NT2/D1 (cell line): ENCODE data around the gene CBLB.

Experiments
- DNase-seq: peaks from one replicate; pipeline ENCODE4 v3.0.0-alpha.2; 2011; ENCODE audit warnings: low read depth, low spot score
- H3K27me3 ChIP-seq: 2 replicates; pipeline ENCODE4 v1.6.0; 2011; ENCODE audit warnings: mild to moderate bottlenecking; ENCODE audit not compliant: insufficient read length, insufficient read depth
- H3K36me3 ChIP-seq: 2 replicates; pipeline ENCODE4 v1.6.1; 2011; ENCODE audit warnings: mild to moderate bottlenecking, low read length, mixed read lengths; ENCODE audit not compliant: insufficient read depth, insufficient read length
- H3K4me1 ChIP-seq: 2 replicates; pipeline ENCODE4 v1.5.1; 2011; ENCODE audit not compliant: insufficient read depth, insufficient read length
- H3K4me3 ChIP-seq: 2 replicates; pipeline ENCODE4 v1.5.1; 2011; ENCODE audit warnings: low read depth; ENCODE audit not compliant: insufficient read length
- H3K9ac ChIP-seq: 2 replicates; pipeline ENCODE4 v1.6.0; 2011; ENCODE audit warnings: low read depth; ENCODE audit not compliant: insufficient read length
- H3K9me3 ChIP-seq: 2 replicates; pipeline ENCODE4 v1.5.1; 2011; ENCODE audit warnings: mild to moderate bottlenecking, low read length; ENCODE audit not compliant: insufficient read depth
- SUZ12 ChIP-seq: IDR thresholded peaks from 2 replicates; pipeline ENCODE4 v1.6.1; 2011; ENCODE audit not compliant: insufficient read length, insufficient read depth; ENCODE audit errors: extremely low read depth
- YY1 ChIP-seq: IDR thresholded peaks from 2 replicates; pipeline ENCODE4 v1.6.1; 2011; ENCODE audit not compliant: insufficient read length, insufficient read depth
- ZNF274 ChIP-seq: IDR thresholded peaks from 2 replicates; pipeline ENCODE4 v1.6.1; 2011; ENCODE audit warnings: mild to moderate bottlenecking, low read depth, low read length

CBLB gene

DNA sequence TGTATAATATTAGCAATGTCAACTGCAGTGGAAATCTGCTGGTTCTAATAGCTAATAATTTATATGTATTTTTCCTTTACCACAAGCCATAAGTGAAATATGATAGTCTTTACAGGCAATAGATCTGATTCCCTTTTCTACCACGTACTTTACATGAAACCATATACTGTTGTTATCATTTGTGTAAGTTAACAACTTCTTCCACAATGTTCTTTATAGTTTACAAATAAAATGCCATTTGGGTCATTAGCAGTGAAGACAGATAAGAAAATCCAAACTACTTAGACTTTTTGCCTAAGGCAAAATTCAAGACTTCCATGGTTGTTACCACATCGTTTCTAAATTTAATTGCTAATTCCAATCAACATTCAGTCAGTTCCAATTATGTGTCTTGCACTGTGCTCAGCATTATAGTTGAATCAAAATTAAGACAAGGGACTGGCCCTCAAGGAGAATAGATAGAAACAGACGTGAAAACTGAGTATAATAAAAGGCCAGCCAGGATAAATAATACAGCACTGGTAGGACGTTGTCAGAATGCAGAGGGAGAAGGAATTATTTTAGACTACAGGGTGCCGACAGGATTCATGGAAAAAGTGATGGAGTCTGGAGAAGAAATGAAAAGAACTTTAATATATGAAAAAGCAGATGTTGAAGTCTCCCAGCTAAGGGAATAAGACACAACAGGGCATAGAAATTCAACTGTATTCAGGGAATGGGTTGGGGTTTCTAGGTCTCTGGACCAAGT, 252.3 kb downstream of the CBLB start:
- Histone ChIP-seq H3K9me3 (no peaks in the 10 kb centered on the region), H3K4me3 (no peak overlapping the region), H3K36me3 (no peaks in the 10 kb centered on the region), H3K4me1 (no peaks in the 10 kb centered on the region), H3K27me3 (no peaks in the 10 kb centered on the region), H3K9ac (no peak overlapping the region)
- DNase-seq = no peak
- no peak for TF ChIP-seq SUZ12
- TF ChIP-seq YY1 = no peak
- no peak for TF ChIP-seq ZNF274

DNA sequence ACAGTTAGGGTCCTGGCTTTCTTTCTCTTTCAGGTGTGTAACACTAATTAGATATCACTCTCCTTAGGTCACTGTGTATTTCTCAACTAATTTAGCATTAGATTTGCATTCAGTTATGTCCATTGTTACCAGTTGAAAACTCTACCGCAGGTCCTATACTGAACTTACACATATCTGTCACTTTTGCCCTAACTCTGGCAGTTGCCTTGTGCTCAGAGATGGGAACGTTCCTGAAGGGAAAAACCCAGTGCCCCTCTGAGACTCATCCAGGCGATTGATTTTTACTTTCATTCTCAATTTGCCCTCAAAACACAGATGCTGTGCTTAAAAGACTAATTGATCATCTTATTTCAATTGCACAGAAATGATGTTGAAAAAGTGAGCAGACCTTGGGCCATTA, 253.0 kb downstream of the CBLB start:
- no peaks in the 10 kb centered on the region for H3K27me3 ChIP-seq
- no peak for DNase-seq
- H3K9ac ChIP-seq = no peak overlapping the region
- H3K4me1 ChIP-seq = no peaks in the 10 kb centered on the region
- no peaks in the 10 kb centered on the region for H3K36me3 ChIP-seq
- TF ChIP-seq ZNF274 = no peak
- no peak for TF ChIP-seq SUZ12
- no peak for TF ChIP-seq YY1
- H3K4me3 ChIP-seq = no peak overlapping the region
- no peaks in the 10 kb centered on the region; the same call in 1 of the 2 replicates for H3K9me3 ChIP-seq

DNA sequence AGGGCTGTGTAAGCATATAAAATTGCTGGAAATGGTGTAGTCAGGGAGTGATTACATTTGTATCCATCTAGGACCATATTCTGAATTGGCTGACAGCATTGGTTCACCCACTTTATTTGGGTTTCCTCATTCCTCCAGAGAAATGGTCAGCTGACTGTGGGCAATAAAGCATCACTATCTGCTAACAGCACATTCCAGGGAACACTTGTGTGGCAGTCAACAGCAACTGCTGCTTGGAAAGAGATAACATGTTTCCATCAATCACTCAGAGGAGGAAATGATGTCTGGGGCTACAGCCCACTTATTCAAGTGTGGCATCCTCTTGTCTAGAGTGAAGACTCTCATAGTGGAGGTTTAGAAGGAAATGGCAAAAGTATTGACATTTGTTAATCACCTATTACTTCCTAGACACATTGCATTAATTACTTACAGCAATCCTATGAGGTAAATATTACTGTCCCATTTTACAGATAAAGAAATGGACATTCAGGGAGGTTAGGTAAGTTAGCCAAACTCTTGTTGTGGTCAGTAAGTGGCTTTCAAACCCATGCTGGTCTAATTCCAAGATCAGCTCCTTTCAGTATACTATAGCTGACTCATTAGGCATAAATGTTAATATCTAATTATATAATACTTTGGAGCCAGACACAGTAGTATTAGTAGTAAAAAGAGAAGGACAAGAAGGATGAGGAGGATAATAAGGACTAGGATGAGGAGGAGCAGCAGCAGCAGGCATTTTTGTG, 254.4 kb downstream of the CBLB start:
- H3K4me1 ChIP-seq = no peaks in the 10 kb centered on the region
- no peak for DNase-seq

DNA sequence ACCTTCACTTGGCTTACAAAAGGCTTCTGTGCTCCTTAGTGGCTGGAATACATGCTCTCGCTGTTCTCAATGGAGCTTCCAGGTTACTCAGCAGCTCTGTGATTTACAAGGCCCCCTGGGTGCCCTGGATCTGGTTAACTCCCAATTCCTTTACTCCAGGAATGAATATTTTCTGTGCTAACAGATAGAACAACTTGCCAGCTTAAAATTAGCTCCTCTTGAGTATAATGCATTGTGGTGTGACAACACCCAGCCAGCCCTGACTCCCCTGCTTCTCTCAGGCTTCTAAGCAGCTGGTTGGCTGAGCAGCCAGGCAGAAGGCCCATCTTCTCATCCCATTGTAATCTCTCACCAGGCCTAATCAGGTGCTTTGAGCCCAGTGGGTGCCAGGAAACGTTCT, 255.7 kb downstream of the CBLB start:
- no peaks in the 10 kb centered on the region; the same call in 1 of the 2 replicates for H3K9me3 ChIP-seq
- TF ChIP-seq ZNF274 = no peak
- no peak for TF ChIP-seq SUZ12
- no peak for TF ChIP-seq YY1
- no peak overlapping the region for H3K9ac ChIP-seq
- no peaks in the 10 kb centered on the region for H3K27me3 ChIP-seq
- H3K36me3 ChIP-seq = no peaks in the 10 kb centered on the region
- no peaks in the 10 kb centered on the region for H3K4me1 ChIP-seq
- no peak overlapping the region for H3K4me3 ChIP-seq
- no peak for DNase-seq

More for the DNA sequence above, 254.4 kb downstream of the CBLB start:
- Histone ChIP-seq H3K4me3 (no peak overlapping the region), H3K9me3 (no peaks in the 10 kb centered on the region; the same call in 1 of the 2 replicates), H3K9ac (no peak overlapping the region), H3K27me3 (no peaks in the 10 kb centered on the region), H3K36me3 (no peaks in the 10 kb centered on the region)
- TF ChIP-seq SUZ12 (no peak), ZNF274 (no peak)

DNA sequence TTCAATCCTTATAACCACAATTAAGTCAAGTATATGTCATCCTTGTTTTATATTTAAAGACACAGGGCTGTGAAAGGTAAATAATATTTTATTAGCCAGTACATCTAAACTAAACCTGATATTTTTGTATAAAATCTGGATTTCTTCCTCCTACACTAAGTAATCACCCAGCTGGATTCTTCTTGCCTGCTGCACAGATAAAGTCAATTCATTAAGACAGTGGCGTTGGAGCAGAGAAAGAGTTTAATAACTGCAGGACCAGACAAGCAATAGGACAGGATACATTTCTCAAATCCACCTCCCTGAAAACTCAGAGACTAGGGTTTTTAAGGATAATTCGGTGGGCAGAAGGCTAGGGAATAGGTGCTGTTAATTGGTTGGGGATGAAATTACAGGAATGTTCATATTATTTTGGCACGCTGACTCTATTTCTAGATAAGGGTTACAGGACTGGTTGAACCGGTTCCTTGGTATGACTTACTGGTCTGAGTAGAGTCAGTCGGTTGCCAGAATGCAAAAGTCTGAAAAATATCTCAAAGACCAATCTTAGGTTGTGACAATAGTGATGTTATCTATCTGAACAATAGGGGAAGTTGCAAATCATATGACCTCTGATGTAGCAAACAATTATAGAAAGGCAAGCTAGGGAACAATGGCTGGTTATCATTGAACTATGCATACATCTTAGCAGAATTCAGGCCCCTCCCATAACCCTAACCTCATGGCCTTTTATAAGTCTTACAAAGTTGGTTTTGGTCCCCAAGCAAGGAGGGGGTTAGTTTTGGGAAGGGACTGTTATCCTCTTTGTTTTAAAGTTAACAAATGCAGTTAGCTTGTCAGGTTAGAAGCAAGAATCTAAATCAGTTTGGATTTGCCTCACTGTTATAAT, 257.3 kb downstream of the CBLB start:
- DNase-seq = no peak
- Histone ChIP-seq H3K27me3 (no peaks in the 10 kb centered on the region), H3K36me3 (no peaks in the 10 kb centered on the region), H3K4me3 (no peak overlapping the region), H3K9me3 (no peaks in the 10 kb centered on the region; the same call in 1 of the 2 replicates), H3K9ac (no peak overlapping the region), H3K4me1 (no peaks in the 10 kb centered on the region)
- TF ChIP-seq YY1 = no peak
- no peak for TF ChIP-seq ZNF274
- no peak for TF ChIP-seq SUZ12

DNA sequence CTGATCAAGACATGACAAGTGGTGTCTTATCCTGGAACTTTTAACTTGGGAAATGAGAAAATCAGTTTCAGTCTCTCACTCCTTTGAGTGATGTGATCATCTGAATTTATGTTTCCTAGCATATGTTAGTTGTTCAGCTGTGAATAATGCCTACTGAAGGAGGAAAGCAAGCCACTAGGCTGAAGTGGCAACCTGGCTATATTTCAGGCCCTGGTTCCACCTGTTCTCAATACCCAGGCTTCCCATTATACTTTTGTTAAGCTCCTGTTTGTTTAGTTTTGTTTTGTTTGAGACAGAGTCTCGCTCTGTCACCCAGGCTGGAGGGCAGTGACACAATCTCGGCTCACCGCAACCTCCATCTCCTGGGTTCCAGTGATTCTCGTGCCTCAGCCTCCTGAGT, 258.3 kb downstream of the CBLB start:
- DNase-seq = no peak
- Histone ChIP-seq H3K9ac (no peak overlapping the region), H3K36me3 (no peaks in the 10 kb centered on the region), H3K4me1 (no peaks in the 10 kb centered on the region), H3K27me3 (no peaks in the 10 kb centered on the region), H3K4me3 (no peak overlapping the region), H3K9me3 (no peaks in the 10 kb centered on the region; the same call in 1 of the 2 replicates)
- TF ChIP-seq ZNF274 (no peak), SUZ12 (no peak), YY1 (no peak)

DNA sequence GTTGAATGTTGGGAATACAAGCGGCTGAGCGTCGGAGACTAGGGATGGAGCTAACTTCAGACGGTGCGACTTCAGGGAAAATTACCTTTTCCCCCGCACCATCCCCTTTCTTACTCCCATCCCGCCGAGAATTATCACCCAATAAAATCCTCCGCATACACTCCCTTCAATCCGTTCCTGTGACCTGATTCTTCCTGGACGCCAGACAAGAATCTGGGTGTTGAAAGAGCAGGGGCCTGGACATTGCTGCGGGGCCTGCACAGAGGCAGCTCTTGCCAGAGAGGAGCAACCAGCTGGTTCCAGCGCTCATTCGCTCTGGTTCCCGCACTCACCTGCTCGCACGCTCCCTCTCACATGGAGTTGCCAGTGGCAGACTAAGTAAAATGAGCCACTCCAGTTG, 260.2 kb downstream of the CBLB start:
- no peak for DNase-seq
- no peaks in the 10 kb centered on the region for H3K4me1 ChIP-seq
- H3K4me3 ChIP-seq = no peak overlapping the region
- no peak overlapping the region for H3K9ac ChIP-seq
- no peaks in the 10 kb centered on the region; the same call in 1 of the 2 replicates for H3K9me3 ChIP-seq
- TF ChIP-seq YY1 (no peak), SUZ12 (no peak), ZNF274 (no peak)
- H3K36me3 ChIP-seq = no peaks in the 10 kb centered on the region
- H3K27me3 ChIP-seq = no peaks in the 10 kb centered on the region
